HCT116 (cell line): ENCODE data around the gene TOP3B. TPM values are rescaled to one million over a fixed set of nuclear protein-coding genes. Genes with fewer than 3 reads are reported as not detected.

ENCODE experiments used
- ATAC-seq: fragments of 200-7000 bp; cut with Tn5 transposase; 2 replicates; pipeline ENCODE4 v1.9.1; 2020; ENCODE audit warnings: mild to moderate bottlenecking, moderate library complexity
- BruUV-seq: library from RNA; stranded (reverse); fragments of 400-500 nt; replicated peaks from 2 replicates; lab custom pipeline; 2021; lab: Mats Ljungman, UMichigan
- CTCF ChIA-PET: fragments of 300-600 bp; sonication (Branson Sonifier 250); formaldehyde crosslinking; loops from one replicate; lab custom pipeline; 2021; ENCODE audit warnings: antibody characterized with exemption; lab: Charles Lee
- POLR2A ChIA-PET: fragments of 300-600, 350-600 bp; sonication (Branson Sonifier 250); formaldehyde crosslinking; loops from one replicate; lab custom pipeline; 2021; ENCODE audit warnings: antibody characterized with exemption; lab: Charles Lee
- RAD21 ChIA-PET, 2 experiments: fragments of 300-600 bp; sonication (Branson Sonifier 250); formaldehyde crosslinking; loops; one replicate each; lab custom pipeline; 2023; ENCODE audit warnings: low total read pairs in 2 of 2; ENCODE audit not compliant: uncharacterized antibody in 2 of 2, unreplicated experiment in 2 of 2, low non-redundant PET in 1 of 2; lab: Charles Lee
- DNase-seq: peaks from one replicate; pipeline ENCODE4 v3.0.0-alpha.2; 2010; ENCODE audit warnings: low read depth, low spot score
- H2AFZ ChIP-seq: fragments of 200-600 bp; shearing (Covaris generic), sonication (generic); 2 replicates; pipeline ENCODE4 v1.6.1; 2017; ENCODE audit warnings: low read depth, mixed run types, mixed read lengths, antibody characterized with exemption, low read length; ENCODE audit not compliant: poor library complexity, severe bottlenecking
- H3K27ac ChIP-seq: 2 replicates; pipeline ENCODE4 v1.5.1; 2012; ENCODE audit warnings: low read depth, low read length
- H3K27me3 ChIP-seq: fragments of 200-600 bp; sonication (generic); 2 replicates; pipeline ENCODE4 v1.6.1; 2016; ENCODE audit warnings: mixed run types, low read length, mixed read lengths; ENCODE audit not compliant: insufficient read depth
- H3K36me3 ChIP-seq, 2 experiments: fragments of 200-500 bp in 1 of 2; fragments of 200-600 bp in 1 of 2; sonication (Bioruptor generic) in 1 of 2; sonication (generic) in 1 of 2; 2 replicates each; pipeline versions ENCODE4 v1.5.1 to v1.6.1; 2014 to 2016; ENCODE audit warnings: low read length in 2 of 2, inconsistent platforms in 1 of 2, mixed read lengths in 1 of 2, mixed run types in 1 of 2; ENCODE audit not compliant: insufficient read depth in 2 of 2, control insufficient read depth in 1 of 2
- H3K4me1 ChIP-seq, 2 experiments: fragments of 200-600 bp in 1 of 2; sonication (generic) in 1 of 2; 2 replicates each; pipeline versions ENCODE4 v1.5.1 to v1.6.1; 2012 to 2017; ENCODE audit warnings: low read length in 2 of 2, inconsistent platforms in 1 of 2, mild to moderate bottlenecking in 1 of 2, mixed read lengths in 1 of 2, mixed run types in 1 of 2, moderate library complexity in 1 of 2; ENCODE audit not compliant: insufficient read depth in 2 of 2, control insufficient read depth in 1 of 2
- H3K4me2 ChIP-seq: fragments of 200-600 bp; sonication (generic); 2 replicates; pipeline ENCODE4 v1.6.1; 2017; ENCODE audit warnings: mixed run types, low read length, mixed read lengths
- H3K4me3 ChIP-seq, 2 experiments: fragments of 200-600 bp in 1 of 2; sonication (generic) in 1 of 2; replicated peaks in 1 of 2; 2 replicates each; pipeline ENCODE4 v1.5.1; 2011 to 2016; ENCODE audit warnings: low read length in 2 of 2, control low read depth in 1 of 2, low read depth in 1 of 2, mild to moderate bottlenecking in 1 of 2, mixed read lengths in 1 of 2, mixed run types in 1 of 2
- H3K79me2 ChIP-seq: fragments of 200-600 bp; sonication (generic); 2 replicates; pipeline ENCODE4 v1.6.1; 2017; ENCODE audit warnings: mild to moderate bottlenecking, mixed run types, low read length, moderate library complexity, mixed read lengths; ENCODE audit not compliant: insufficient read depth
- H3K9ac ChIP-seq: fragments of 200-600 bp; sonication (generic); 2 replicates; pipeline ENCODE4 v1.6.1; 2016; ENCODE audit warnings: low read length, mixed read lengths
- H3K9me2 ChIP-seq: fragments of 200-600 bp; sonication (generic), shearing (Covaris generic); 2 replicates; pipeline ENCODE4 v1.6.1; 2017; ENCODE audit warnings: mixed run types, mild to moderate bottlenecking, moderate library complexity; ENCODE audit not compliant: insufficient read depth
- H3K9me3 ChIP-seq, 2 experiments: fragments of 200-500 bp in 1 of 2; fragments of 200-600 bp in 1 of 2; sonication (Bioruptor generic) in 1 of 2; sonication (generic) in 1 of 2; 2 replicates each; pipeline ENCODE4 v1.6.1; 2014 to 2017; ENCODE audit warnings: low read length in 2 of 2, mixed read lengths in 2 of 2, inconsistent platforms in 1 of 2, low read depth in 1 of 2, mild to moderate bottlenecking in 1 of 2, mixed run types in 1 of 2, moderate library complexity in 1 of 2; ENCODE audit not compliant: control insufficient read depth in 1 of 2, insufficient read depth in 1 of 2
- H4K20me1 ChIP-seq: fragments of 200-600 bp; sonication (generic), shearing (Covaris generic); 2 replicates; pipeline ENCODE4 v1.6.1; 2017; ENCODE audit warnings: mixed run types, mild to moderate bottlenecking, moderate library complexity; ENCODE audit not compliant: insufficient read depth
- CEBPB ChIP-seq: IDR thresholded peaks from 2 replicates; pipeline ENCODE4 v1.6.1; 2012; ENCODE audit warnings: low read depth
- ELF1 ChIP-seq: IDR thresholded peaks from 2 replicates; pipeline ENCODE4 v1.6.1; 2012; ENCODE audit warnings: low read depth, borderline replicate concordance
- EZH2phosphoT487 ChIP-seq: fragments of 200-600 bp; IDR thresholded peaks from 2 replicates; pipeline ENCODE4 v1.6.1; 2018; ENCODE audit warnings: antibody characterized with exemption, borderline replicate concordance
- FOSL1 ChIP-seq: IDR thresholded peaks from 2 replicates; pipeline ENCODE4 v1.6.1; 2012; ENCODE audit warnings: low read depth
- POLR2AphosphoS5 ChIP-seq: IDR thresholded peaks from 2 replicates; pipeline ENCODE4 v1.6.1; 2011; ENCODE audit warnings: mild to moderate bottlenecking, low read depth, low read length, moderate library complexity
- SIN3A ChIP-seq: IDR thresholded peaks from 2 replicates; pipeline ENCODE4 v1.6.1; 2012; ENCODE audit warnings: low read depth
- TCF7L2 ChIP-seq: IDR thresholded peaks from 2 replicates; pipeline ENCODE4 v1.7.0; 2011; ENCODE audit warnings: borderline replicate concordance, inconsistent platforms; ENCODE audit not compliant: insufficient read depth, insufficient read length; ENCODE audit errors: extremely low read depth
- YY1 ChIP-seq: IDR thresholded peaks from 2 replicates; pipeline ENCODE4 v1.6.1; 2011; ENCODE audit warnings: low read length, low read depth, moderate library complexity, mild to moderate bottlenecking; ENCODE audit not compliant: insufficient replicate concordance; ENCODE audit errors: extremely low read depth
- ZFX ChIP-seq: fragments of 450-650 bp; IDR thresholded peaks from 2 replicates; pipeline ENCODE4 v1.6.1; 2017
- ZNF274 ChIP-seq: fragments of 200-500 bp; sonication (Bioruptor generic); IDR thresholded peaks from 2 replicates; pipeline ENCODE4 v1.6.1; 2014; ENCODE audit warnings: mild to moderate bottlenecking, low read depth, low read length, inconsistent platforms
- intact Hi-C: fragments of 100-400 bp; cut with micrococcal nuclease; formaldehyde crosslinking; loops from 2 replicates; pipeline ENCODE4 v1.10.0; 2022
- total RNA-seq: library from RNA; stranded (reverse); gene quantifications from one replicate; pipeline ENCODE4 v1.2.1, GENCODE V29; 2021; ENCODE audit not compliant: unreplicated experiment
- TF ChIP-seq, protein P1 (sequence below), 3 experiments: fragments of 200-600 bp in 1 of 3; sonication (generic) in 1 of 3; IDR thresholded peaks in 2 of 3; conservative IDR thresholded peaks in 1 of 3; 2 replicates each; pipeline ENCODE4 v1.5.1; 2012 to 2017; ENCODE audit warnings: low read depth in 2 of 3, low read length in 2 of 3, antibody characterized with exemption in 1 of 3, borderline replicate concordance in 1 of 3, control low read depth in 1 of 3, mild to moderate bottlenecking in 1 of 3, mixed read lengths in 1 of 3, mixed run types in 1 of 3, moderate library complexity in 1 of 3; ENCODE audit not compliant: insufficient read depth in 1 of 3
- TF ChIP-seq, protein P2 (sequence below): IDR thresholded peaks from 2 replicates; pipeline ENCODE4 v1.6.1; 2012; ENCODE audit warnings: low read depth
- TF ChIP-seq, protein P3 (sequence below): IDR thresholded peaks from 2 replicates; pipeline ENCODE4 v1.6.1; 2011; ENCODE audit warnings: mild to moderate bottlenecking, low read length, moderate library complexity; ENCODE audit not compliant: insufficient replicate concordance; ENCODE audit errors: extremely low read depth
- TF ChIP-seq, protein P4 (sequence below): IDR thresholded peaks from 2 replicates; pipeline ENCODE4 v1.6.1; 2012
- TF ChIP-seq, protein P5 (sequence below): IDR thresholded peaks from 2 replicates; pipeline ENCODE4 v1.6.1; 2012

The TOP3B gene
- total RNA-seq, 1 experiment from 2014 or later, result 50.1 TPM

DNA sequence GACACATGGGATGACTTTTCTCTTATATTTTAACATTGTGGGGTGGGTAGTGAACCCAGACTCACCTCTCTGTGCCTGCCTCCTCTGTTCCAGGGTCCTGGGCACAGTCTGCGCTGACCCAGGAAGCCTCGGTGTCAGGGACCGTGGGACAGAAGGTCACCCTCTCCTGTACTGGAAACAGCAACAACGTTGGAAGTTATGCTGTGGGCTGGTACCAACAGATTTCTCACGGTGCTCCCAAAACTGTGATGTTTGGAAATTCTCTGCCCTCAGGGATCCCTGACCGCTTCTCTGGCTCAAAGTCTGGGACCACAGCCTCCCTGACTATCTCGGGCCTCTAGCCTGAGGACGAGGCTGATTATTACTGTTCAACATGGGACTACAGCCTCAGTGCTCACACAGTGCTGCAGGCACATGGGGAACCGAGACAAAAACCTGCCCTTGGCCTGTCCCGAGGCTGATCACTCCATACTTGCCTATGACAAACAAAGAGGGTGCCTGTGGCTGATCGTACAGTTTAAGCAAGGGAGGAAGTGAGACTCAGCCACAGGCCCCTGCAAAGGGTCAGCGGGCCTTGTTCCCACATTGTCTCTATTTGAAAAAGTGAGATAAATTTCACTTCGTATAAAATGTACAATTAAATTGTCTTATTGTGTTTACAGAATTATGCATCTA lies 43.7 kb upstream of the TOP3B start:
- Histone ChIP-seq H3K9me3 (no peaks in the 10 kb centered on the region), H3K79me2 (no peaks in the 10 kb centered on the region), H3K27ac (no peak overlapping the region), H3K9me2 (no peaks in the 10 kb centered on the region)
- TF ChIP-seq, protein P1, sequence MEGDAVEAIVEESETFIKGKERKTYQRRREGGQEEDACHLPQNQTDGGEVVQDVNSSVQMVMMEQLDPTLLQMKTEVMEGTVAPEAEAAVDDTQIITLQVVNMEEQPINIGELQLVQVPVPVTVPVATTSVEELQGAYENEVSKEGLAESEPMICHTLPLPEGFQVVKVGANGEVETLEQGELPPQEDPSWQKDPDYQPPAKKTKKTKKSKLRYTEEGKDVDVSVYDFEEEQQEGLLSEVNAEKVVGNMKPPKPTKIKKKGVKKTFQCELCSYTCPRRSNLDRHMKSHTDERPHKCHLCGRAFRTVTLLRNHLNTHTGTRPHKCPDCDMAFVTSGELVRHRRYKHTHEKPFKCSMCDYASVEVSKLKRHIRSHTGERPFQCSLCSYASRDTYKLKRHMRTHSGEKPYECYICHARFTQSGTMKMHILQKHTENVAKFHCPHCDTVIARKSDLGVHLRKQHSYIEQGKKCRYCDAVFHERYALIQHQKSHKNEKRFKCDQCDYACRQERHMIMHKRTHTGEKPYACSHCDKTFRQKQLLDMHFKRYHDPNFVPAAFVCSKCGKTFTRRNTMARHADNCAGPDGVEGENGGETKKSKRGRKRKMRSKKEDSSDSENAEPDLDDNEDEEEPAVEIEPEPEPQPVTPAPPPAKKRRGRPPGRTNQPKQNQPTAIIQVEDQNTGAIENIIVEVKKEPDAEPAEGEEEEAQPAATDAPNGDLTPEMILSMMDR (IDR thresholded peaks at IDR 0.05 in 2 of 3, conservative IDR thresholded peaks at IDR 0.05 in 1 of 3; ENCODE audit: borderline replicate concordance in 1 of 3, insufficient read depth in 1 of 3, low read depth in 2 of 3, low read length in 2 of 3), result no peak
- TF ChIP-seq, protein P2, sequence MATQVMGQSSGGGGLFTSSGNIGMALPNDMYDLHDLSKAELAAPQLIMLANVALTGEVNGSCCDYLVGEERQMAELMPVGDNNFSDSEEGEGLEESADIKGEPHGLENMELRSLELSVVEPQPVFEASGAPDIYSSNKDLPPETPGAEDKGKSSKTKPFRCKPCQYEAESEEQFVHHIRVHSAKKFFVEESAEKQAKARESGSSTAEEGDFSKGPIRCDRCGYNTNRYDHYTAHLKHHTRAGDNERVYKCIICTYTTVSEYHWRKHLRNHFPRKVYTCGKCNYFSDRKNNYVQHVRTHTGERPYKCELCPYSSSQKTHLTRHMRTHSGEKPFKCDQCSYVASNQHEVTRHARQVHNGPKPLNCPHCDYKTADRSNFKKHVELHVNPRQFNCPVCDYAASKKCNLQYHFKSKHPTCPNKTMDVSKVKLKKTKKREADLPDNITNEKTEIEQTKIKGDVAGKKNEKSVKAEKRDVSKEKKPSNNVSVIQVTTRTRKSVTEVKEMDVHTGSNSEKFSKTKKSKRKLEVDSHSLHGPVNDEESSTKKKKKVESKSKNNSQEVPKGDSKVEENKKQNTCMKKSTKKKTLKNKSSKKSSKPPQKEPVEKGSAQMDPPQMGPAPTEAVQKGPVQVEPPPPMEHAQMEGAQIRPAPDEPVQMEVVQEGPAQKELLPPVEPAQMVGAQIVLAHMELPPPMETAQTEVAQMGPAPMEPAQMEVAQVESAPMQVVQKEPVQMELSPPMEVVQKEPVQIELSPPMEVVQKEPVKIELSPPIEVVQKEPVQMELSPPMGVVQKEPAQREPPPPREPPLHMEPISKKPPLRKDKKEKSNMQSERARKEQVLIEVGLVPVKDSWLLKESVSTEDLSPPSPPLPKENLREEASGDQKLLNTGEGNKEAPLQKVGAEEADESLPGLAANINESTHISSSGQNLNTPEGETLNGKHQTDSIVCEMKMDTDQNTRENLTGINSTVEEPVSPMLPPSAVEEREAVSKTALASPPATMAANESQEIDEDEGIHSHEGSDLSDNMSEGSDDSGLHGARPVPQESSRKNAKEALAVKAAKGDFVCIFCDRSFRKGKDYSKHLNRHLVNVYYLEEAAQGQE, result no peak
- no peak for TF ChIP-seq ELF1
- TF ChIP-seq, protein P3, sequence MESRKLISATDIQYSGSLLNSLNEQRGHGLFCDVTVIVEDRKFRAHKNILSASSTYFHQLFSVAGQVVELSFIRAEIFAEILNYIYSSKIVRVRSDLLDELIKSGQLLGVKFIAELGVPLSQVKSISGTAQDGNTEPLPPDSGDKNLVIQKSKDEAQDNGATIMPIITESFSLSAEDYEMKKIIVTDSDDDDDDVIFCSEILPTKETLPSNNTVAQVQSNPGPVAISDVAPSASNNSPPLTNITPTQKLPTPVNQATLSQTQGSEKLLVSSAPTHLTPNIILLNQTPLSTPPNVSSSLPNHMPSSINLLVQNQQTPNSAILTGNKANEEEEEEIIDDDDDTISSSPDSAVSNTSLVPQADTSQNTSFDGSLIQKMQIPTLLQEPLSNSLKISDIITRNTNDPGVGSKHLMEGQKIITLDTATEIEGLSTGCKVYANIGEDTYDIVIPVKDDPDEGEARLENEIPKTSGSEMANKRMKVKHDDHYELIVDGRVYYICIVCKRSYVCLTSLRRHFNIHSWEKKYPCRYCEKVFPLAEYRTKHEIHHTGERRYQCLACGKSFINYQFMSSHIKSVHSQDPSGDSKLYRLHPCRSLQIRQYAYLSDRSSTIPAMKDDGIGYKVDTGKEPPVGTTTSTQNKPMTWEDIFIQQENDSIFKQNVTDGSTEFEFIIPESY, result no peak
- TF ChIP-seq YY1, result no peak
- TF ChIP-seq ZNF274, result no peak
- no peak for TF ChIP-seq EZH2phosphoT487
- TF ChIP-seq, protein P4, sequence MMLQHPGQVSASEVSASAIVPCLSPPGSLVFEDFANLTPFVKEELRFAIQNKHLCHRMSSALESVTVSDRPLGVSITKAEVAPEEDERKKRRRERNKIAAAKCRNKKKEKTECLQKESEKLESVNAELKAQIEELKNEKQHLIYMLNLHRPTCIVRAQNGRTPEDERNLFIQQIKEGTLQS, result no peak
- no peak for TF ChIP-seq POLR2AphosphoS5
- TF ChIP-seq, protein P5, sequence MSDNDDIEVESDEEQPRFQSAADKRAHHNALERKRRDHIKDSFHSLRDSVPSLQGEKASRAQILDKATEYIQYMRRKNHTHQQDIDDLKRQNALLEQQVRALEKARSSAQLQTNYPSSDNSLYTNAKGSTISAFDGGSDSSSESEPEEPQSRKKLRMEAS, result no peak
- TF ChIP-seq ZFX, result no peak
- no peak for TF ChIP-seq TCF7L2
- TF ChIP-seq CEBPB, result no peak
- TF ChIP-seq FOSL1, result no peak
- TF ChIP-seq SIN3A, result no peak
- TF ChIP-seq, all 23 proteins: peak for 0
- H4K20me1 ChIP-seq, result no peaks in the 10 kb centered on the region
- no TSS peak for BruUV-seq
- DNase-seq (no peak), ATAC-seq (no peak)
- intact Hi-C loops, result no loop called here
- H3K4me2 ChIP-seq, result no peak overlapping the region
- H2AFZ ChIP-seq, result no peak overlapping the region
- H3K27me3 ChIP-seq, result no peaks in the 10 kb centered on the region
- H3K36me3 ChIP-seq, result no peaks in the 10 kb centered on the region
- CTCF ChIA-PET, result no interaction called here
- no peak overlapping the region for H3K9ac ChIP-seq
- H3K4me1 ChIP-seq, result no peaks in the 10 kb centered on the region
- RAD21 ChIA-PET, result no interaction called here
- no peak overlapping the region for H3K4me3 ChIP-seq
- POLR2A ChIA-PET, result no interaction called here
